GM21423 (cell line): ENCODE data around the gene TPRG1.

Experiments
- ATAC-seq: cut with Tn5 transposase; IDR thresholded peaks from one replicate; pipeline ENCODE4 v1.9.1; 2021; ENCODE audit warnings: mild to moderate bottlenecking, moderate library complexity; ENCODE audit not compliant: unreplicated experiment

TPRG1 gene

DNA sequence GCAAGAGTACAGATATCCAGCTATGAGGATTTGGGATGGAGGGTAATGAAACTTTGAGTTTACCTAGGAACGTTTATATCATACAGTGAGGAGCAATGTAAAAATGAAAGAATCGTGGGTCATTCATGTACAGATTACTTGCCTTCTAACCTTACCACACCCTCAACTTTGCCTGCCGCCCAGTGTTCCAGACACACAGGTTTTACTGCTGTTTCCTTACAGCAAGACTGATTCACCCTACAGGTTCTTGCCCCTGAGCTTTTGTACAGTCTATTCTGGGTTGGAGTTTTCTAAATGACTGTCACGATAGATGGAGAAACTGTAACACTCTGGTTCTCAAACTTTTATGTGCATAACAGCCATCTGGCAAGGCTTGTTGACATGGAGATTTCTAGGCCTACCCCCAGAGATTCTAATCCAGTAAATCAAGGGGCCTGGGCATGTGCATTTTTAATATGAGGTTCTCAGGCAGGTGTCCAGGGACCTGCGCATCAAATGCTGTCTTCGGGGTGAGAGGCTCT lies 6.6 kb upstream of the TPRG1 start:
- no peak for ATAC-seq

GRCh38 chr3:189166321-189166720 lies 5.5 kb upstream of the TPRG1 start:
- ATAC-seq, result no peak

DNA sequence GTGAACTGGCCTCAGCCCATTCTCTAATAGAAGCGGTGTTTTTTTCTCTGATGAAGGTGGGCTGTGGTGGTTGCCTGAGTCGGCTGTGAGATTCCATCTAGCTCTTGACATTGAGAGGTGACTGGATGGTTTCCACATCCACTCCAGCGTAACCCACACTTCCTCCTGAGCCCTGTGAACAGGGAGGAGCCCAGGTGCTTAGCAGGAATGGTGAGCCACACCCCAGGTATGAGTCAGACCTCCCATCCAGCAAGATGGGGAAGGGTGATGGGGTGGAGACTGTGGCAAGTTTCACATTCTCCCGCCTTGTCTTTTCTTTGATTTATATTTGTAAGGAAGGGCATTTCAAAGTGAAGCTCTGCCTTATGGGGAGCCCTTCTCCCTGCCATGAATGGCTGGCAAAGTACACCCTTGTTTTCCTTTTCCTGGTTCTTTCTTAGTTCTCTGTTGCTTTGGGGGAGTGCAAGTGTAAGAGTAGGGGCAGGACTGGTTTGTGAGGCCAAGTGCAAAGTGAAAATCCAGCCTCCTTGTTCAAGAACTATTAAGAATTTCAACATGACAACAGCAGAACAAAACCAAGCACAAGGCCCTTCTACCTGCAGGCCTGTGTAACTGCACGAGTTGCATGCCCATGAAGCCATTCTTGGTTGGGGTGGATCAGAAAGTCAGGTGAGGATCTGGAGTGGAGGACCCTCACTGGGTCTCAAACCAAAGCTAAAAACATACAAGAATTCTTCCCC lies 4.6 kb upstream of the TPRG1 start:
- no peak for ATAC-seq

DNA sequence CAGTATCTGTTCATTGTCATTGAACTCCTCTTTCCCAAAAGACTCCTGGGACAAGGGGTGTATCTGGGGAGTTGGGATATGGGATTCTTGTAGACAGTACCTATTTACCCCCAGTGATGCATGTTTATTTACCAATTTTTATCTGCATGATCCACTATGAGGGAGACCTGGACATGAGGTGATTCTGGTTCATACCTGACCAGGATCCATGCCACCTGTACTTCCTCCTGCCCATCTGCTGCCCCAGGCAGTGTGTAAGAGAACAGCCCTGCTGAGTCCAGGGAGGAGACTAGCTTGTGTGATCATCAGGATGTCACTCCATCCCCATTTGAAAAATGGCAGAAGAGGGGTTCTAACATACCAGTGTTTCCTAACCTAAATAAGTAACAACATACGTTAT lies 3.1 kb upstream of the TPRG1 start:
- ATAC-seq, result no peak

DNA sequence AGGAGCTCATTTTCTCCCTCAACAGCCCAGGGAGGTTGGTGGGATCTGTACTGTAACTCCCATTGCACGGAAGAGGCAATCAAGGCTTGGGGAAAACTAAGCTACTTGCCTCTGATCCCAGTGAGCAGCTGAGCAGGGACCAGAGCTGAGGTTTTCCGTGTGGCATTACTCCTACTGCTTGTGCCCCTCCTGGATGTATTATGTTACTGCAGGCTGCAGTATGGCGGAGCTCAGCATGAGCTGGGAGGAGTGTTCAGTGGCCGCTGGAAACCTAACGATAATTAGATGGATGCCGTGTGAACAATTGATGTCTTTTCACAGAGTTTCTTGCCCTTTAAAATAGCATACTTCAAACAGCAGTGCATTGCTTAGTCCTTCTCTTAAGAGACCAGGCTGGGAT lies 2.0 kb upstream of the TPRG1 start:
- ATAC-seq, result no peak

- no peak for ATAC-seq
Observed at GRCh38 chr3:189170559-189170958, 1.2 kb upstream of the TPRG1 start.

DNA sequence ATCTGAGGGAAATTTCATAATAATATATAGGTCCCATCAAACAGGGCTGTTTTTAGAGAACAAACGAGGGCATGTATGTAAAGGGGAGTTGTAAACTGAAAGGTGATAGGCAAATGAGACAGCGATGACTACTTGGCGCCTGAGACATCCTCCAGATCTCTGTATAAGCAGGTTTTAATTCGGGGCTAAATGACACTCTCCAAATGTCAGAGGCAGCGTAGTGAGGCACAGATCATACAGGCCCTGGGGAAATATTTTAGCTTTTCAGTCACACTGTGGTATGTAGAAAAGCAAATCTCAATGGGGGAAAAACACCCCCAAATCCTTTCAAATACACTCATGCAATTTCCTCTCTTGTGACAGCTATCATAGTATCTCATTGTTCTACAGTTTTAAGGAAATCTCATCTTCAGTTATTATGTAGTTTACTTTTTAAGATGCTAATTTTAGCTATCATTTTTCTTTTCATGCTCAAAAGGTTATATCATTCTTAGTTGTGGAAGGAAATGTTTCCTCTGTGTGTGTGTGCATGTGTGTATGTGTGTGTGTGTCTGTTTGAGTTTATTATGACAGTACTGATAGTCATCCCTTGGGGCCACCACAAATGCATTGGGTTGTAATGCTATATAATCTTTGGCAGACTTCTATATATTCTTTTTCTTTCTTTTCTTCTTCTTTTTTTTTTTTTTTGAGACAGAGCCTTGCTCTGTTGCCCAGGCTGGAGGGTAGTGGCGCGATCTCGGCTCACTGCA lies 1.1 kb downstream of the TPRG1 start:
- no peak for ATAC-seq

GRCh38 chr3:189184566-189184965 lies 12.8 kb downstream of the TPRG1 start:
- no peak for ATAC-seq

- ATAC-seq, result no peak
Observed at GRCh38 chr3:189186101-189186500, 14.3 kb downstream of the TPRG1 start.

- ATAC-seq, result no peak
Observed at GRCh38 chr3:189188466-189188865, 16.7 kb downstream of the TPRG1 start.

- ATAC-seq, result no peak
Observed at GRCh38 chr3:189192725-189193124, 21.0 kb downstream of the TPRG1 start.

GRCh38 chr3:189195302-189195701 lies 23.5 kb downstream of the TPRG1 start:
- no peak for ATAC-seq

DNA sequence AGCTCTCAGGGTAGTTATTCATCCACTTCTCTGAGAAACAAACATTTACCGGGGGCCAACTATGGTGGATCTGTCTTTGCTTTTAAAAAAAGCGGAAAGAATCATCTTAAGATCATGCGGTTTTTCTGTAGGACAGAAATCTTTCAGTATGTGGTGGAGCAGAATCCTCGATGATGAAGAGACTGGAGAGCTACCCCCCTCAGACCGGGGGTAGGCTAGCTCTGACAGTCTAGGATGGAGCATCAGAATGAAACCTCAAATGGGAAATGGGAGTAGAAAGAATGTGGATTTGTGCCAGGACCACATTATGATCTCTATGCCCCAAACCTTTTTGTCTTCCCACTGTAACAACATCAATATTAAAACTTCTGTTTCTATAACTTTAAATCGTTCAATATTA lies 30.3 kb downstream of the TPRG1 start:
- no peak for ATAC-seq

- no peak for ATAC-seq
Observed at GRCh38 chr3:189202583-189202982, 30.8 kb downstream of the TPRG1 start.

DNA sequence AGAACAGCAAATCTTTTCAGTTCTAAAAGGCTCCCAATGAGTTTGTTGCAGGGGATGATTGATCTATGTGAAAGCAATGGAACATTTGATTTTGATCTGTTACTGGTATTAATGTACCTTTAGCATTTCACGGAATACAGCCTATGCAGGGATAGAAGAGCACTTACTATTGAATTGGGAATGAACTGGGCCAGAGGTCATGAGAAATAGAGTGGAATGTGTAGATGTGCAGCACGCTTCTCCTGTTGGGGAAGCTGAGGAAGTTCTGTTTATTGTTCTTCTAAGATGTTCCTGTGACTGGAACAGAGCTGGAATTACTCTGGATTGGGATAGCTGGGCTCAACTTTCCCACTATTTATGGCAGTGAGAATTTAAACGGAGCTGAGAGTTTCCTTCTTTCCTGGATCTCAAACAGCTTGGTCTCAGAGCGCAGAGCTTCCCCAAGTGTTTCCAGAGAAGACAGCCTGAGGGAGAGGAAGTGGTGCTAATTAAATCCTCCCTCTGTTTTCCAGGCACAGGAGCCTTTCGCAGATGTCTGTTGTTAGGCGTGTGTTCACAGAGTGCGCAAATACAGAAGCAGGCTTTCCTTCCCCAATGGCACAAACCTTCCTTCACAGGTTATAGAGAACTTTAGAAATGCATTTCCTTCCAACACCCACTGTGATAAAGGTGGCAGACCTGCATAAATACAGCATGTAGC lies 32.5 kb downstream of the TPRG1 start:
- no peak for ATAC-seq

DNA sequence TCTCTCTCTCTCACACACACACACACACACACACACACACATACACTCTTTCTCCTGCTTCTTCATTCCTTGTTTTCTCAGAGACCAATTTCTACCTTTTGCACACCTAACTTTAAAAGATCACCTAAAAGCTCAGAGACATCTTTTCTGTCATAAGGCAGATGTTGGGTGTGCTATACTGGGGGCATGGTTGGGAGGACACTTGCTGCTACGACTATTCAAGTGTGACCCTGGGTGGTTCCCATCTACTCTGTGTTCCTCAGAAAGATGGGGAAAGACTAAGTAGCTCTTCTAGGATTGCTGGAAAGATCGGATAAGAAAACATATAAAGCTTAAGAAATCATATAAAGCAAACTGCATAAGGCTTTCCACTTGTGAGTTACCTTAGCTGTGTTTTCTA lies 33.2 kb downstream of the TPRG1 start:
- ATAC-seq, result no peak

DNA sequence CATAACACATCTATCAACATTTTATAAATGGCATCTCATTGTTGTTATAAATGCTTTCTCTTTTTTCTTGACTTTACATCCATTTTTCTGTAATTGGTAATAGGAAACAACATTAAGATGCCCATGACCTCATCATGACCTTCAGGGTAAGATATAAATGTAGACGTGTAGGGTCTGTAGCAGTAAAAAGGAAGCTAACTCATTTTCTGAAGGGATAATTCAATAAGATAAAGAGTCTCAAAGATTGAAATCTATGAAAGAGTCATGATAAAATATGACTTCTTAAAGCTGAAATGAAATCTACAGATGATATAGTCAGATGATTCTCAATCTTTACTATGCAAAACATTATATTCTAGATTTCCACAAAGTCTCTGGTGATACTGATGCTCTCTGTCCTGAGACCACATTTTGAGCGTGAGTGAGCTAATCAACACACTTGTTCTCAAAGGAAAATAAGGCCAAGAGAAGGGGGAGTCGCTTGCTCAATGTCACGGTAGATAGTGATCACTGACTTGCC lies 38.5 kb downstream of the TPRG1 start:
- no peak for ATAC-seq

DNA sequence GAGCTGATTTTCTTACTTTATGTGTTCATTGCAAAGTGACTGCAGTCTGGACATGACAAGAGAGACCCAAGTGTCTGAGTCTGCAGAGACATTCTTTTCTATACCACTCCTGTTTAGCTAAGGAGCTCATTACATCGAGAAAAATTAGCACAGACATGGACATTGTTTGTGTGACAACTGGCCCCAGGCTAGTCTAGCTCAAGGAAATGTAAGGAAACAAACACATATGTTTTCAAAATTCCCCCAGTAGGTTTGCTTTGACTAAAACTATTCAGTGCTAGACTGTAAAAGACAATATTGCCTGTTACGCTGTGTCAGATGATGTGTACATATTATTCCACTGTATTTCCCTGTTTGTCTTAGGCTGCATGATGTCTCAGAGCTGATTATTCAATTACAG lies 40.9 kb downstream of the TPRG1 start:
- no peak for ATAC-seq

GRCh38 chr3:189214651-189215050 lies 42.9 kb downstream of the TPRG1 start:
- no peak for ATAC-seq

GRCh38 chr3:189222927-189223636 lies 51.3 kb downstream of the TPRG1 start:
- no peak for ATAC-seq

DNA sequence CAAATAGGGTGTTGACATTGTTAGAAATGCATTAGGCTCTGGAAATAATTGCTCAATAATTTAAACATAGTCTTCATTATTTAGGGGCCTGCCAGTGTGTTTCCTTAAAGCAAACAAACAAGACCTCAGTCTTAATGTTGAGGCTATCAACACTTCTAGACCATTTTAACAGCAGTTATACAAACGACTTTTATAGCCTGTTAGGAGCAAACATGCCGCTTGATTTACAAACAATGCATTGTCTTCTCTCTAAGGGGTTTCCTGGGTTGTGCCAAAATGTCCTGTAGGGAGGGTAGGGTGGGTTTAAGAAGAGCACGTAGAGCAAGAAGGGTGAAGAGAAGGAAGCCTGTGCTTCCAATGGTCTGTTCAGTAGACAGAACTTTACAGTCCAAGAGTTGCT lies 53.7 kb downstream of the TPRG1 start:
- no peak for ATAC-seq
